H1 (cell line): ENCODE data around the gene HTRA2. TPM values are rescaled to one million over a fixed set of nuclear protein-coding genes. Genes with fewer than 3 reads are reported as not detected.

Experiments
- CTCF ChIA-PET: fragments of 300-600 bp; sonication (Branson Sonifier 250); formaldehyde crosslinking; loops from one replicate; lab custom pipeline; 2021; ENCODE audit not compliant: partially characterized antibody; lab: Charles Lee
- POLR2A ChIA-PET: fragments of 300-600 bp; sonication (Branson Sonifier 250); formaldehyde crosslinking; loops from one replicate; lab custom pipeline; 2021; ENCODE audit warnings: inconsistent platforms; ENCODE audit not compliant: partially characterized antibody; lab: Charles Lee
- DNase-seq, 2 experiments: peaks; one replicate each; pipeline versions ENCODE4 v3.0.0 to v3.0.0-alpha.2; 2010 to 2022; ENCODE audit warnings: low spot score in 2 of 2, low read depth in 1 of 2, mixed read lengths in 1 of 2
- FAIRE-seq: peaks from 2 replicates; lab custom pipeline; 2011; peaks lifted over from hg19 to GRCh38; lab: Jason Lieb, UNC
- H2AFZ ChIP-seq: 2 replicates; pipeline ENCODE4 v1.8.1; 2012; ENCODE audit warnings: low read length, inconsistent platforms
- H2AK5ac ChIP-seq: 2 replicates; pipeline ENCODE4 v1.6.1; 2013; ENCODE audit warnings: low read depth, low read length
- H2BK120ac ChIP-seq: replicated peaks from 2 replicates; pipeline ENCODE3; 2013; ENCODE audit warnings: low read depth, low read length, inconsistent platforms
- H2BK12ac ChIP-seq: 2 replicates; pipeline ENCODE4 v1.6.1; 2013; ENCODE audit warnings: low read depth, low read length
- H2BK15ac ChIP-seq: 2 replicates; pipeline ENCODE4 v1.6.1; 2013; ENCODE audit warnings: low read length
- H2BK20ac ChIP-seq: 2 replicates; pipeline ENCODE4 v1.6.1; 2013; ENCODE audit warnings: low read length
- H2BK5ac ChIP-seq: 2 replicates; pipeline ENCODE4 v1.6.1; 2013; ENCODE audit warnings: low read depth, low read length
- H3K14ac ChIP-seq: 2 replicates; pipeline ENCODE4 v1.6.1; 2013; ENCODE audit warnings: inconsistent platforms; ENCODE audit not compliant: insufficient read length
- H3K18ac ChIP-seq: 2 replicates; pipeline ENCODE4 v1.6.1; 2013; ENCODE audit warnings: low read length; ENCODE audit errors: extremely low read depth
- H3K23ac ChIP-seq: 2 replicates; pipeline ENCODE4 v1.6.1; 2013; ENCODE audit warnings: inconsistent platforms; ENCODE audit not compliant: insufficient read length
- H3K23me2 ChIP-seq: 2 replicates; pipeline ENCODE4 v1.6.1; 2013; ENCODE audit warnings: low read depth, low read length
- H3K27ac ChIP-seq: 2 replicates; pipeline ENCODE4 v1.6.1; 2011; ENCODE audit warnings: low read depth, low read length, inconsistent platforms
- H3K27me3 ChIP-seq, 4 experiments: replicated peaks in 1 of 4; 1 replicate in 1 of 4; 2 replicates in 3 of 4; pipeline versions ENCODE4 v1.6.1 to v1.8.1; 2011 to 2013; ENCODE audit warnings: low read length in 3 of 4, mild to moderate bottlenecking in 3 of 4, inconsistent platforms in 2 of 4, mixed read lengths in 2 of 4, moderate library complexity in 1 of 4; ENCODE audit not compliant: control insufficient read depth in 3 of 4, insufficient read depth in 3 of 4; ENCODE audit errors: extremely low read depth in 1 of 4
- H3K36me3 ChIP-seq, 4 experiments: 2 replicates each; pipeline versions ENCODE4 v1.6.1 to v1.8.1; 2011 to 2013; ENCODE audit warnings: mild to moderate bottlenecking in 4 of 4, low read length in 3 of 4, moderate library complexity in 2 of 4, control low read depth in 1 of 4, inconsistent platforms in 1 of 4; ENCODE audit not compliant: insufficient read depth in 4 of 4, control insufficient read depth in 2 of 4
- H3K4ac ChIP-seq: replicated peaks from 2 replicates; pipeline ENCODE3; 2013; ENCODE audit warnings: low read length, low read depth, mixed read lengths, inconsistent platforms; ENCODE audit not compliant: insufficient read length
- H3K4me1 ChIP-seq, 4 experiments: replicated peaks in 1 of 4; 1 replicate in 1 of 4; 2 replicates in 3 of 4; pipeline versions ENCODE4 v1.6.1 to v1.8.1; 2011 to 2013; ENCODE audit warnings: low read length in 3 of 4, inconsistent platforms in 2 of 4, mixed read lengths in 1 of 4; ENCODE audit not compliant: insufficient read depth in 4 of 4, control insufficient read depth in 3 of 4
- H3K4me2 ChIP-seq, 2 experiments: 2 replicates each; pipeline versions ENCODE4 v1.6.1 to v1.8.1; 2011 to 2013; ENCODE audit warnings: low read depth in 2 of 2, low read length in 2 of 2, control low read depth in 1 of 2, inconsistent platforms in 1 of 2, mild to moderate bottlenecking in 1 of 2; ENCODE audit not compliant: insufficient read depth in 1 of 2
- H3K4me3 ChIP-seq, 4 experiments: fragments of 200-600, 300-600 bp in 1 of 4; sonication (generic), shearing (Covaris generic), sonication (Bioruptor Twin) in 1 of 4; 2 replicates each; pipeline versions ENCODE4 v1.5.1 to v1.8.1; 2011 to 2016; ENCODE audit warnings: low read length in 4 of 4, low read depth in 3 of 4, control low read depth in 2 of 4, inconsistent platforms in 2 of 4, mild to moderate bottlenecking in 2 of 4, mixed read lengths in 1 of 4, moderate library complexity in 1 of 4; ENCODE audit not compliant: insufficient read depth in 2 of 4; ENCODE audit errors: extremely low read depth in 1 of 4
- H3K56ac ChIP-seq: replicated peaks from 2 replicates; pipeline ENCODE3; 2013; ENCODE audit warnings: low read depth, mild to moderate bottlenecking, mixed read lengths, low read length, inconsistent platforms; ENCODE audit not compliant: insufficient read length
- H3K79me1 ChIP-seq: 2 replicates; pipeline ENCODE4 v1.6.1; 2013; ENCODE audit warnings: low read depth, low read length, control low read depth
- H3K79me2 ChIP-seq, 2 experiments: 2 replicates each; pipeline versions ENCODE4 v1.6.1 to v1.8.1; 2012 to 2013; ENCODE audit warnings: low read length in 2 of 2, mild to moderate bottlenecking in 2 of 2, inconsistent platforms in 1 of 2; ENCODE audit not compliant: insufficient read depth in 2 of 2, control insufficient read depth in 1 of 2
- H3K9ac ChIP-seq, 4 experiments: replicated peaks in 1 of 4; 1 replicate in 1 of 4; 2 replicates in 3 of 4; pipeline versions ENCODE4 v1.6.1 to v1.8.1; 2011 to 2013; ENCODE audit warnings: low read depth in 3 of 4, low read length in 3 of 4, control low read depth in 2 of 4, mild to moderate bottlenecking in 2 of 4, moderate library complexity in 2 of 4, inconsistent platforms in 1 of 4; ENCODE audit errors: extremely low read depth in 1 of 4
- H3K9me3 ChIP-seq, 2 experiments: 2 replicates each; pipeline versions ENCODE4 v1.6.1 to v1.8.1; 2012 to 2013; ENCODE audit warnings: mild to moderate bottlenecking in 2 of 2, moderate library complexity in 2 of 2, control low read depth in 1 of 2, inconsistent platforms in 1 of 2, low read depth in 1 of 2, low read length in 1 of 2, mixed read lengths in 1 of 2; ENCODE audit not compliant: insufficient read depth in 2 of 2
- H4K20me1 ChIP-seq, 2 experiments: replicated peaks in 1 of 2; 2 replicates each; pipeline versions ENCODE3 to v1.8.1; 2011 to 2013; ENCODE audit warnings: inconsistent platforms in 2 of 2, low read length in 2 of 2, mild to moderate bottlenecking in 1 of 2; ENCODE audit not compliant: insufficient read depth in 2 of 2, control insufficient read depth in 1 of 2
- H4K5ac ChIP-seq: 2 replicates; pipeline ENCODE4 v1.6.1; 2013; ENCODE audit warnings: low read length, low read depth, mixed read lengths, inconsistent platforms; ENCODE audit not compliant: insufficient read length
- H4K8ac ChIP-seq: 2 replicates; pipeline ENCODE4 v1.8.0; 2013; ENCODE audit warnings: mild to moderate bottlenecking, moderate library complexity, low read length, inconsistent platforms; ENCODE audit not compliant: insufficient read depth; ENCODE audit errors: extremely low read depth
- H4K91ac ChIP-seq: replicated peaks from 2 replicates; pipeline ENCODE3; 2013; ENCODE audit warnings: low read length, mixed read lengths, inconsistent platforms; ENCODE audit not compliant: insufficient read length
- HDAC2 ChIP-seq, 2 experiments: fragments of 300-600 bp in 1 of 2; sonication (generic) in 1 of 2; IDR thresholded peaks; 2 replicates each; pipeline ENCODE4 v1.6.1; 2011 to 2012; ENCODE audit warnings: low read depth in 2 of 2, low read length in 2 of 2, mild to moderate bottlenecking in 2 of 2, moderate library complexity in 2 of 2, borderline replicate concordance in 1 of 2, inconsistent platforms in 1 of 2
- JUND ChIP-seq: IDR thresholded peaks from 2 replicates; pipeline ENCODE4 v1.6.1; 2011; ENCODE audit warnings: mild to moderate bottlenecking, improper control_type of control experiment, low read length
- MAFK ChIP-seq: IDR thresholded peaks from 2 replicates; pipeline ENCODE4 v1.6.1; 2012; ENCODE audit warnings: low read depth, mild to moderate bottlenecking, improper control_type of control experiment, low read length
- NRF1 ChIP-seq: IDR thresholded peaks from 2 replicates; pipeline ENCODE4 v1.6.1; 2011; ENCODE audit warnings: mild to moderate bottlenecking, low read depth, low read length, improper control_type of control experiment
- WGBS, 2 experiments: shearing (Covaris generic) in 1 of 2; methylation state at CpG; one replicate each; pipeline versions ENCODE4 v1.1.6 to v1.1.7; 2013 to 2015; ENCODE audit warnings: low lambda C conversion rate in 2 of 2, mixed read lengths in 2 of 2, inconsistent platforms in 1 of 2, low coverage in 1 of 2, missing lambda C conversion rate in 1 of 2; ENCODE audit not compliant: insufficient replicate concordance in 2 of 2, insufficient coverage in 1 of 2, insufficient read length in 1 of 2; ENCODE audit errors: extremely low coverage in 1 of 2, missing lambda C conversion rate in 1 of 2; 5-methylcytosine and 5-hydroxymethylcytosine counted together
- polyA plus RNA-seq, 7 experiments: library from polyadenylated mRNA; depleted of rRNA in 3 of 7; stranded (reverse) in 5 of 7; unstranded in 2 of 7; fragments of >200 nt in 5 of 7; fragments of 200-250 nt in 2 of 7; gene quantifications; 1 replicate in 5 of 7; 2 replicates in 1 of 7; 4 replicates in 1 of 7; pipeline versions ENCODE4 v1.2.1 to v1.2.3, GENCODE V29; 2011 to 2013; ENCODE audit warnings: missing spikeins in 2 of 7, mixed read lengths in 2 of 7
- total RNA-seq: library from RNA; stranded (reverse); fragmentation: NEBNext Ultra II Directional; extraction: Animal tissue kit (Norgen Biotek cat#: 25700); gene quantifications from 2 replicates; pipeline ENCODE4 v1.2.1, GENCODE V29; 2021

The HTRA2 gene
- total and polyA plus RNA-seq, 2 of the 8 experiments (the other 6 are each of a cell fraction or from before 2014, with no cell fraction given): 21.6 to 37.6 TPM

GRCh38 chr2:74537140-74537539 lies 7.4 kb downstream of the HTRA2 start:
- H3K27ac ChIP-seq: no peak overlapping the region
- H2BK12ac ChIP-seq: no peak overlapping the region
- TF ChIP-seq HDAC2 (IDR thresholded peaks at IDR 0.05; ENCODE audit: borderline replicate concordance in 1 of 2, low read depth in 2 of 2, low read length in 2 of 2): no peak
- TF ChIP-seq NRF1: no peak
- TF ChIP-seq JUND: no peak
- no peak for TF ChIP-seq MAFK
- peaks cover 3 to 10% of the 10 kb centered on the region in 2 experiments for H4K20me1 ChIP-seq
- no peaks in the 10 kb centered on the region for H3K27me3 ChIP-seq
- DNase-seq (no peak), FAIRE-seq (no peak)
- no peaks in the 10 kb centered on the region for H3K9me3 ChIP-seq
- POLR2A ChIA-PET: interaction anchor here (1.2 kb wide), 1 partner anchor 18 kb away, joined by 3 read pairs; no protein-coding TSS in a partner anchor
- no peaks in the 10 kb centered on the region for H3K79me1 ChIP-seq
- WGBS, 2 experiments: 78% methylated on average over 4 of the region's 4 CpGs; no CpG with 5 or more reads in 1 of the 2 experiments
- H3K56ac ChIP-seq: no peak overlapping the region
- H3K9ac ChIP-seq: no peak overlapping the region
- no peak overlapping the region for H4K8ac ChIP-seq
- no peak overlapping the region for H2BK15ac ChIP-seq
- H2BK20ac ChIP-seq: no peak overlapping the region
- no peak overlapping the region for H2BK5ac ChIP-seq
- H2AK5ac ChIP-seq: no peak overlapping the region
- no peaks in the 10 kb centered on the region; the same call in 1 of the 2 replicates for H3K23me2 ChIP-seq
- no peak overlapping the region for H3K4me2 ChIP-seq
- H2AFZ ChIP-seq: no peak overlapping the region
- no peak overlapping the region for H3K18ac ChIP-seq
- H4K5ac ChIP-seq: no peak overlapping the region
- H3K4me1 ChIP-seq: no peaks in the 10 kb centered on the region; a peak in 1 of 7 replicates
- no peak overlapping the region for H3K23ac ChIP-seq
- no peak overlapping the region for H4K91ac ChIP-seq
- no peaks in the 10 kb centered on the region for H3K79me2 ChIP-seq
- H3K4ac ChIP-seq: no peak overlapping the region
- peaks cover 2 to 17% (median 8%) of the 10 kb centered on the region in 4 experiments; a peak in 7 of 8 replicates for H3K36me3 ChIP-seq
- no peak overlapping the region for H3K4me3 ChIP-seq
- CTCF ChIA-PET: no interaction called here
- no peak overlapping the region for H2BK120ac ChIP-seq
- H3K14ac ChIP-seq: no peak overlapping the region
